SK-N-SH (cell line): ENCODE data around the gene SLC30A3. TPM values are rescaled to one million over a fixed set of nuclear protein-coding genes. Genes with fewer than 3 reads are reported as not detected.

Experiments used
- CTCF ChIA-PET: fragments of 300-600, 350-600 bp; formaldehyde crosslinking; extraction: SDS; loops from one replicate; lab custom pipeline; 2021; lab: Yijun Ruan, JAX
- POLR2A ChIA-PET: fragments of 350-600 bp; sonication (Branson Sonifier 250); formaldehyde crosslinking; extraction: SDS; loops from one replicate; lab custom pipeline; 2020; ENCODE audit warnings: antibody characterized with exemption, inconsistent platforms; lab: Yijun Ruan, JAX
- DNase-seq: peaks from one replicate; pipeline ENCODE4 v3.0.0; 2012
- H2AFZ ChIP-seq: fragments of 200-600 bp; sonication (generic); 2 replicates; pipeline ENCODE4 v1.8.1; 2016; ENCODE audit warnings: antibody characterized with exemption, mild to moderate bottlenecking, low read depth
- H3F3A ChIP-seq: fragments of 200-600 bp; sonication (generic); replicated peaks from 2 replicates; pipeline ENCODE3; 2016; ENCODE audit warnings: antibody characterized with exemption, mild to moderate bottlenecking; ENCODE audit not compliant: insufficient read depth
- H3K27ac ChIP-seq, 2 experiments: fragments of 200-500 bp in 1 of 2; fragments of 200-600 bp in 1 of 2; sonication (Bioruptor generic) in 1 of 2; sonication (generic), shearing (Covaris generic) in 1 of 2; 2 replicates each; pipeline versions ENCODE4 v1.5.1 to v1.6.1; 2014 to 2016; ENCODE audit warnings: low read depth in 2 of 2, inconsistent platforms in 1 of 2, low read length in 1 of 2, mild to moderate bottlenecking in 1 of 2, mixed read lengths in 1 of 2
- H3K27me3 ChIP-seq: fragments of 200-600 bp; sonication (generic), shearing (Covaris generic); 2 replicates; pipeline ENCODE4 v1.6.1; 2016; ENCODE audit warnings: mixed run types; ENCODE audit not compliant: insufficient read depth
- H3K36me3 ChIP-seq, 2 experiments: fragments of 200-500 bp in 1 of 2; fragments of 200-600 bp in 1 of 2; sonication (Bioruptor generic) in 1 of 2; sonication (generic) in 1 of 2; replicated peaks in 1 of 2; 2 replicates each; pipeline versions ENCODE3 to v1.5.1; 2014 to 2016; ENCODE audit warnings: low read length in 1 of 2, mild to moderate bottlenecking in 1 of 2; ENCODE audit not compliant: insufficient read depth in 2 of 2, control insufficient read depth in 1 of 2
- H3K4me1 ChIP-seq, 2 experiments: fragments of 200-500 bp in 1 of 2; fragments of 200-600 bp in 1 of 2; sonication (Bioruptor generic) in 1 of 2; sonication (generic), shearing (Covaris generic) in 1 of 2; 2 replicates each; pipeline versions ENCODE4 v1.5.1 to v1.6.1; 2014 to 2016; ENCODE audit warnings: low read depth in 1 of 2, low read length in 1 of 2, mixed run types in 1 of 2; ENCODE audit not compliant: insufficient read depth in 2 of 2, control insufficient read depth in 1 of 2
- H3K4me2 ChIP-seq: fragments of 200-600 bp; sonication (generic), shearing (Covaris generic); 2 replicates; pipeline ENCODE4 v1.6.1; 2017; ENCODE audit warnings: mixed run types
- H3K4me3 ChIP-seq, 2 experiments: fragments of 200-500 bp in 1 of 2; fragments of 200-600 bp in 1 of 2; sonication (Bioruptor generic) in 1 of 2; sonication (generic), shearing (Covaris generic) in 1 of 2; 2 replicates each; pipeline versions ENCODE4 v1.5.1 to v1.8.1; 2014 to 2016; ENCODE audit warnings: low read depth in 2 of 2, inconsistent platforms in 1 of 2, low read length in 1 of 2, mild to moderate bottlenecking in 1 of 2, mixed read lengths in 1 of 2, moderate library complexity in 1 of 2
- H3K79me2 ChIP-seq: fragments of 200-600 bp; sonication (generic); 2 replicates; pipeline ENCODE4 v1.8.1; 2017; ENCODE audit warnings: mild to moderate bottlenecking; ENCODE audit not compliant: insufficient read depth
- H3K9ac ChIP-seq: fragments of 200-600 bp; sonication (generic); 2 replicates; pipeline ENCODE4 v1.6.1; 2017; ENCODE audit warnings: mixed run types
- H3K9me2 ChIP-seq: fragments of 200-600 bp; sonication (generic); 2 replicates; pipeline ENCODE4 v1.6.1; 2017; ENCODE audit warnings: mixed run types
- H3K9me3 ChIP-seq: fragments of 200-600 bp; sonication (generic); 2 replicates; pipeline ENCODE4 v1.6.1; 2017; ENCODE audit warnings: mixed run types, mild to moderate bottlenecking, moderate library complexity
- H4K20me1 ChIP-seq: fragments of 200-600 bp; sonication (generic); 2 replicates; pipeline ENCODE4 v1.6.1; 2017; ENCODE audit warnings: mild to moderate bottlenecking, mixed run types; ENCODE audit not compliant: insufficient read depth
- CHD2 ChIP-seq: fragments of 150-350 bp; IDR thresholded peaks from 2 replicates; pipeline ENCODE4 v1.6.1; 2018; ENCODE audit warnings: low read length; ENCODE audit not compliant: partially characterized antibody
- ELF1 ChIP-seq: IDR thresholded peaks from 2 replicates; pipeline ENCODE4 v1.4.0; 2012
- FOSL2 ChIP-seq: IDR thresholded peaks from 2 replicates; pipeline ENCODE4 v1.4.0; 2012; ENCODE audit warnings: low read depth, mild to moderate bottlenecking, moderate library complexity, borderline replicate concordance
- FOXJ3 ChIP-seq: sonication (generic); formaldehyde crosslinking; IDR thresholded peaks from 2 replicates; pipeline ENCODE4 v1.5.1; 2020; ENCODE audit warnings: mild to moderate bottlenecking, missing genetic modification reagents
- FOXM1 ChIP-seq: IDR thresholded peaks from 2 replicates; pipeline ENCODE4 v1.4.0; 2012; ENCODE audit warnings: low read depth, mild to moderate bottlenecking
- IRF3 ChIP-seq: fragments of 150-350 bp; IDR thresholded peaks from 2 replicates; pipeline ENCODE4 v1.6.1; 2016; ENCODE audit warnings: mild to moderate bottlenecking, low read depth, low read length
- MXI1 ChIP-seq: IDR thresholded peaks from 2 replicates; pipeline ENCODE4 v1.6.1; 2012; ENCODE audit warnings: mild to moderate bottlenecking, low read depth, low read length, improper control_type of control experiment
- NFIC ChIP-seq: IDR thresholded peaks from 2 replicates; pipeline ENCODE4 v1.4.0; 2012; ENCODE audit warnings: borderline replicate concordance
- PBX3 ChIP-seq: IDR thresholded peaks from 2 replicates; pipeline ENCODE4; 2012
- RAD21 ChIP-seq: IDR thresholded peaks from 2 replicates; pipeline ENCODE4 v1.6.1; 2012; ENCODE audit warnings: mild to moderate bottlenecking, low read length
- REST ChIP-seq: IDR thresholded peaks from 2 replicates; pipeline ENCODE4 v1.6.1; 2012; ENCODE audit warnings: mild to moderate bottlenecking, low read depth, low read length, moderate library complexity
- SIN3A ChIP-seq: IDR thresholded peaks from 2 replicates; pipeline ENCODE4 v1.6.1; 2012; ENCODE audit warnings: low read depth, mild to moderate bottlenecking, low read length, moderate library complexity, borderline replicate concordance
- SMC3 ChIP-seq: IDR thresholded peaks from 2 replicates; pipeline ENCODE4 v1.6.1; 2012; ENCODE audit warnings: low read depth, low read length, improper control_type of control experiment
- TEAD4 ChIP-seq: IDR thresholded peaks from 2 replicates; pipeline ENCODE4 v1.4.0; 2012; ENCODE audit warnings: mild to moderate bottlenecking, borderline replicate concordance; ENCODE audit not compliant: insufficient read depth
- WGBS: methylation state at CpG from one replicate; pipeline ENCODE4 v1.1.6; 2017; ENCODE audit warnings: low lambda C conversion rate; 5-methylcytosine and 5-hydroxymethylcytosine counted together
- polyA plus RNA-seq, 3 experiments: library from polyadenylated mRNA; depleted of rRNA; stranded (reverse); fragments of >200 nt; gene quantifications; 2 replicates each; pipeline ENCODE4 v1.2.3, GENCODE V29; 2012

Gene SLC30A3
- polyA plus RNA-seq, 1 of the 3 experiments (the other 2 are of a cell fraction), result 1.1 TPM

- TF ChIP-seq SMC3 (no peak), FOXM1 (no peak), SIN3A (no peak), RAD21 (no peak), MXI1 (no peak), ELF1 (no peak), TEAD4 (no peak), IRF3 (no peak), CHD2 (no peak), FOSL2 (no peak), PBX3 (no peak), NFIC (no peak), REST (no peak), FOXJ3 (CRISPR knock-in tag) (no peak)
- Histone ChIP-seq H2AFZ (no peak overlapping the region), H3K4me1 (peaks cover 0 to 23% of the 10 kb centered on the region in 2 experiments; a peak in 3 of 4 replicates), H3K27me3 (no peaks in the 10 kb centered on the region), H4K20me1 (no peaks in the 10 kb centered on the region), H3F3A (peaks cover 3% of the 10 kb centered on the region), H3K9me2 (no peaks in the 10 kb centered on the region), H3K4me3 (no peak overlapping the region), H3K36me3 (no peaks in the 10 kb centered on the region), H3K4me2 (no peak overlapping the region), H3K9me3 (no peaks in the 10 kb centered on the region), H3K79me2 (no peaks in the 10 kb centered on the region), H3K9ac (no peak overlapping the region), H3K27ac (no peak overlapping the region)
- POLR2A ChIA-PET, result no interaction called here
- CTCF ChIA-PET, result interaction anchor here (1.2 to 18.0 kb wide), 5 partner anchors 12 to 323 kb away, joined by 3 to 392 read pairs (median 87); partner anchors contain the start of gene SLC30A3
- DNase-seq, result no peak
- 81% methylated on average over 1 of the region's 1 CpG for WGBS
Measured at GRCh38 chr2:27284996-27285395, 22.1 kb upstream of the SLC30A3 start.
